ENCODE measurements around the gene PIGR. TPM values are rescaled to one million over a fixed set of nuclear protein-coding genes. Genes with fewer than 3 reads are reported as not detected.

Gene PIGR
- not detected in 2 replicates for total RNA-seq (2012; rRNA removed)
- polyA plus RNA-seq (2012; rRNA removed) = not detected in 2 replicates
- polyA plus RNA-seq (2012; cell fraction: cytosol; rRNA removed) = not detected in 2 replicates
- not detected in 2 replicates for polyA plus RNA-seq (2012; cell fraction: nucleus; rRNA removed; ENCODE audit: low replicate concordance)
- not detected for Bru-seq, nascent RNA
- not detected for BruChase-seq, experiment 1, labeled RNA remaining after a 6-hour chase
- BruChase-seq, experiment 2, labeled RNA remaining after a 2-hour chase = percentile 5 among the genes with signal in this experiment
- long read RNA-seq = 0 reads

- Histone ChIP-seq H3K23ac (ENCODE audit: low read depth, low read length) (no peak within 1 kb of the TSS), H3K9ac (ENCODE audit: low read depth, low read length) (no peak within 1 kb of the TSS), H3K56ac (ENCODE audit: extremely low read depth, insufficient read depth, low read length) (no peak within 1 kb of the TSS), H3K4me2 (ENCODE audit: low read depth, low read length) (no peak within 1 kb of the TSS), H4K91ac (ENCODE audit: insufficient read depth, low read depth, low read length) (no peak within 1 kb of the TSS), H3K18ac (ENCODE audit: low read depth, low read length) (no peak within 1 kb of the TSS), H2BK15ac (ENCODE audit: low read depth, low read length) (no peak within 1 kb of the TSS), H3K14ac (replicated peaks; ENCODE audit: low read depth, low read length) (no peak within 1 kb of the TSS), H2AFZ (replicated peaks; ENCODE audit: low read length, poor library complexity) (no peak within 1 kb of the TSS), H3K27ac (ENCODE audit: insufficient read depth, low read length) (no peak within 1 kb of the TSS), H2AK9ac (replicated peaks; ENCODE audit: low read depth, low read length, poor library complexity) (no peak within 1 kb of the TSS), H3K9me3 (ENCODE audit: control insufficient read depth, insufficient read depth, low read length) (peaks cover 3% of the 10 kb centered on the region), H2BK5ac (ENCODE audit: low read depth, low read length, poor library complexity, severe bottlenecking) (no peak within 1 kb of the TSS), H3K4ac (ENCODE audit: low read depth, low read length) (no peak within 1 kb of the TSS), H2AK5ac (ENCODE audit: low read depth, low read length) (no peak within 1 kb of the TSS), H3K27me3 (ENCODE audit: control insufficient read depth, insufficient read depth, low read length) (peaks cover 62% of the 10 kb centered on the region), H3K79me1 (ENCODE audit: low read depth in 1 of 2, low read length in 2 of 2) (no peaks in the 10 kb centered on the region), H3K36me3 (ENCODE audit: control insufficient read depth, insufficient read depth, low read length) (no peaks in the 10 kb centered on the region), H2BK120ac (ENCODE audit: low read depth, low read length) (no peak within 1 kb of the TSS), H4K20me1 (ENCODE audit: insufficient read depth, low read length) (no peaks in the 10 kb centered on the region), H4K8ac (ENCODE audit: low read depth in 2 of 2, low read length in 2 of 2) (no peak within 1 kb of the TSS), H3K4me3 (ENCODE audit: insufficient read depth, low read depth, low read length) (no peak within 1 kb of the TSS), H4K5ac (ENCODE audit: low read depth, low read length) (no peak within 1 kb of the TSS), H2BK20ac (ENCODE audit: low read depth, low read length) (no peak within 1 kb of the TSS), H3K9me1 (ENCODE audit: insufficient read depth, low read length) (no peaks in the 10 kb centered on the region), H3K4me1 (ENCODE audit: control insufficient read depth, insufficient read depth, low read length) (no peaks in the 10 kb centered on the region)
- no TSS peak for BruUV-seq (replicated peaks)
- TF ChIP-seq MAFK (IDR thresholded peaks at IDR 0.05; ENCODE audit: low read depth, low read length) = no peak
- TF ChIP-seq POLR2A (IDR thresholded peaks at IDR 0.05; ENCODE audit: low read depth, low read length) = no peak
- TF ChIP-seq RFX5 (IDR thresholded peaks at IDR 0.05; ENCODE audit: low read depth, low read length) = no peak
- TF ChIP-seq RCOR1 (IDR thresholded peaks at IDR 0.05; ENCODE audit: insufficient replicate concordance, low read length) = no peak
- TF ChIP-seq CEBPB (IDR thresholded peaks at IDR 0.05; ENCODE audit: low read depth, low read length) = no peak
- TF ChIP-seq MXI1 (IDR thresholded peaks at IDR 0.05; ENCODE audit: borderline replicate concordance, low read depth, low read length) = no peak
- no peak for TF ChIP-seq RAD21 (IDR thresholded peaks at IDR 0.05; ENCODE audit: low read length)
- TF ChIP-seq FOS (IDR thresholded peaks at IDR 0.05; ENCODE audit: low read depth, low read length) = no peak
- no peak for TF ChIP-seq CHD1 (IDR thresholded peaks at IDR 0.05; ENCODE audit: low read depth, low read length)
- TF ChIP-seq SMC3 (IDR thresholded peaks at IDR 0.05; ENCODE audit: low read depth, low read length) = no peak
- TF ChIP-seq ELK1 (IDR thresholded peaks at IDR 0.05; ENCODE audit: borderline replicate concordance, low read depth, low read length) = no peak
- TF ChIP-seq MAZ (IDR thresholded peaks at IDR 0.05; ENCODE audit: borderline replicate concordance, low read depth, low read length) = no peak
- no peak for TF ChIP-seq BHLHE40 (IDR thresholded peaks at IDR 0.05; ENCODE audit: low read depth, low read length)
- no peak for TF ChIP-seq USF2 (IDR thresholded peaks at IDR 0.05; ENCODE audit: low read depth, low read length)
- TF ChIP-seq NFE2L2 (IDR thresholded peaks at IDR 0.05; ENCODE audit: low read depth, low read length) = no peak
- DNase-seq (no peak), ATAC-seq (ENCODE audit: low read depth) (no peak)
- intact Hi-C loops (cut with micrococcal nuclease) (no loop called here), dilution Hi-C loops (cut with HindIII; ENCODE audit: low sequenced_read_pairs, unreplicated experiment) (no loop called here), in situ Hi-C loops (cut with MboI; ENCODE audit: low sequenced_read_pairs) (no loop called here)
- ChIA-PET CTCF (no interaction called here), POLR2A (ENCODE audit: unreplicated experiment) (no interaction called here)
- WGBS, 2 experiments (ENCODE audit: extremely low coverage in 2 of 2, insufficient read length in 1 of 2) = 36% methylated on average over 3 of the region's 7 CpGs; no CpG with 5 or more reads in 1 of the 2 experiments
These were observed at the start of gene PIGR for GRCh38 chr1:206946261-206946660. Gene PIGR (minus strand): TSS chr1:206946466. CDS start chr1:206940531, 5,935 bp downstream.

All from IMR-90 (cell line).